ENCODE data around the gene FZR1.

FZR1 gene

GRCh38 chr19:3554254-3555083, 48.4 kb downstream of the FZR1 start:
- Histone ChIP-seq H3K79me1 (ENCODE audit: low read depth, low read length) (peaks cover 19% of the 10 kb centered on the region), H3K18ac (ENCODE audit: low read length) (no peak overlapping the region), H2AFZ (ENCODE audit: low read length) (no peak overlapping the region), H2AK5ac (ENCODE audit: low read depth, low read length) (no peak overlapping the region), H2BK5ac (ENCODE audit: low read length) (no peak overlapping the region), H4K8ac (ENCODE audit: low read depth, low read length) (no peak overlapping the region), H2BK12ac (ENCODE audit: low read length) (no peak overlapping the region), H4K91ac (ENCODE audit: low read depth, low read length, poor library complexity) (no peak overlapping the region), H2BK120ac (ENCODE audit: low read depth, low read length) (no peak overlapping the region), H3K27ac (replicated peaks; ENCODE audit: low read length) (no peak overlapping the region), H3K9ac (ENCODE audit: low read depth, low read length, poor library complexity) (no peak overlapping the region), H3K23ac (ENCODE audit: low read depth, low read length, poor library complexity) (no peak overlapping the region), H3K36me3 (replicated peaks in 1 of 2; ENCODE audit: control insufficient read depth in 2 of 2, insufficient read depth in 2 of 2, low read length in 2 of 2) (peaks cover 0 to 3% of the 10 kb centered on the region in 2 donors), H3K4me2 (ENCODE audit: insufficient read depth, low read length, poor library complexity, severe bottlenecking) (no peak overlapping the region), H3K27me3 (ENCODE audit: control insufficient read depth in 3 of 3, insufficient read depth in 3 of 3, low read depth in 1 of 3, low read length in 3 of 3) (no peaks in the 10 kb centered on the region), H3K4me3 (ENCODE audit: low read length in 2 of 2) (no peak overlapping the region), H3K4ac (ENCODE audit: low read length) (no peak overlapping the region), H3K9me3 (replicated peaks in 1 of 2; ENCODE audit: control insufficient read depth in 2 of 2, insufficient read depth in 1 of 2, low read depth in 1 of 2, low read length in 2 of 2) (no peaks in the 10 kb centered on the region), H2BK15ac (ENCODE audit: low read length) (no peak overlapping the region), H3K14ac (ENCODE audit: low read length) (no peak overlapping the region), H3K4me1 (ENCODE audit: control insufficient read depth in 2 of 2, insufficient read depth in 1 of 2, low read depth in 1 of 2, low read length in 2 of 2) (peaks cover 6 to 10% of the 10 kb centered on the region in 2 donors)
- WGBS, 2 donors (ENCODE audit: extremely low coverage in 2 of 2, insufficient read length in 2 of 2, insufficient replicate concordance in 1 of 2) = no CpG with 5 or more reads among the region's 21 CpGs
- no peak for DNase-seq (ENCODE audit: low spot score)

DNA sequence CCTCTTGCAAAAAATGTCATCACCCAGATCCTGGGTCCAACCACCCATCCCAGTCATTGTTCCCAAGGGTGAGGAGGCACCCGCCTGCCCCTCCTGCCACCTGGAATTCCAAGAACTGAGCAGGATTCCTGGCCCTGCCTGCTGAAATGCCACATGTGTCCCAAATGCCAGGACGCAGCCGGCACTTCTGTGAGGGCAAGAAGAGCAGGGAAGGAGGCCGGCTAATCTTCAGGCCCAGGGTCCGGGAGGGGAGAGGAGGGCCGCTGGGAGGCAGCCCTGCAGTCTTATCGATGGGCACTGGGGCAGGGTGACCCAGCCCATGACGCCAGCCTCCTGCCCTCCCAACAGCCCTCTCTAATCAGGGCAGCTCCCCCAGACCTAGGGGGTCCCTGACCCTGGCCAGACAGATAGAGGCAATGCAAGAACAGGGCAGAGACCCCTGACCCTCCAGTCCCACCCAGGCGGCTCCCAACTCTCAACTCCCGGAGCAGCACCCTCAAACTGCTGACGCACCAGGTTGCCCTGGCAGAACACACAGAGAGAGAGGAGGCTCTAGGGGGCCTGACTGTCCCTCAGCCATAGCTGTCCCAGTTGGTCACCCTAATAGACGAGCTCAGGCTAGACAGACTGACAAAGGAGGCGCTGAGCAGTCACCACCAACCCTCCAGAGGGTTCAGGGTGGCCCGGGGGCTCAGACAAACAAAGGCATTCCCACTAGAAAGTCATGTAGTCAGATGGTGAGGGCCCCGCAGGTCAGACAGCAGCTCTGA, 49.7 kb downstream of the FZR1 start:
- peak overlapping the region in 1 of 2 donors; percentile 99 for H3K4me3 ChIP-seq (ENCODE audit: low read length in 2 of 2)
- H4K8ac ChIP-seq (ENCODE audit: low read depth, low read length) = no peak overlapping the region
- H2BK12ac ChIP-seq (ENCODE audit: low read length) = no peak overlapping the region
- H3K9me3 ChIP-seq (replicated peaks in 1 of 2; ENCODE audit: control insufficient read depth in 2 of 2, insufficient read depth in 1 of 2, low read depth in 1 of 2, low read length in 2 of 2) = no peaks in the 10 kb centered on the region
- H2BK120ac ChIP-seq (ENCODE audit: low read depth, low read length) = no peak overlapping the region
- H3K14ac ChIP-seq (ENCODE audit: low read length) = peak overlapping the region; percentile 4
- H3K36me3 ChIP-seq (replicated peaks in 1 of 2; ENCODE audit: control insufficient read depth in 2 of 2, insufficient read depth in 2 of 2, low read length in 2 of 2) = peaks cover 0 to 3% of the 10 kb centered on the region in 2 donors
- H2BK5ac ChIP-seq (ENCODE audit: low read length) = no peak overlapping the region
- no CpG with 5 or more reads among the region's 15 CpGs for WGBS, 2 donors (ENCODE audit: extremely low coverage in 2 of 2, insufficient read length in 2 of 2, insufficient replicate concordance in 1 of 2)
- peak overlapping the region; percentile 99 for H3K23ac ChIP-seq (ENCODE audit: low read depth, low read length, poor library complexity)
- peak overlapping the region; percentile 35 for H2AK5ac ChIP-seq (ENCODE audit: low read depth, low read length)
- H3K18ac ChIP-seq (ENCODE audit: low read length) = no peak overlapping the region
- no peak overlapping the region for H3K4me2 ChIP-seq (ENCODE audit: insufficient read depth, low read length, poor library complexity, severe bottlenecking)
- peaks cover 18% of the 10 kb centered on the region for H3K79me1 ChIP-seq (ENCODE audit: low read depth, low read length)
- no peaks in the 10 kb centered on the region for H3K27me3 ChIP-seq (ENCODE audit: control insufficient read depth in 3 of 3, insufficient read depth in 3 of 3, low read depth in 1 of 3, low read length in 3 of 3)
- H4K91ac ChIP-seq (ENCODE audit: low read depth, low read length, poor library complexity) = no peak overlapping the region
- no peak for DNase-seq (ENCODE audit: low spot score)
- no peak overlapping the region for H2AFZ ChIP-seq (ENCODE audit: low read length)
- peak overlapping the region; percentile 74 for H3K9ac ChIP-seq (ENCODE audit: low read depth, low read length, poor library complexity)
- peak overlapping the region; percentile 37 for H3K4ac ChIP-seq (ENCODE audit: low read length)
- H3K27ac ChIP-seq (replicated peaks; ENCODE audit: low read length) = no peak overlapping the region
- H3K4me1 ChIP-seq (ENCODE audit: control insufficient read depth in 2 of 2, insufficient read depth in 1 of 2, low read depth in 1 of 2, low read length in 2 of 2) = peaks cover 6 to 10% of the 10 kb centered on the region in 2 donors
- H2BK15ac ChIP-seq (ENCODE audit: low read length) = peak overlapping the region; percentile 49

- Histone ChIP-seq H4K8ac (ENCODE audit: low read depth, low read length) (no peak overlapping the region), H2BK15ac (ENCODE audit: low read length) (peak overlapping the region; percentile 49), H4K91ac (ENCODE audit: low read depth, low read length, poor library complexity) (no peak overlapping the region), H3K23ac (ENCODE audit: low read depth, low read length, poor library complexity) (peak overlapping the region; percentile 99), H3K79me1 (ENCODE audit: low read depth, low read length) (peaks cover 14% of the 10 kb centered on the region), H3K4me3 (ENCODE audit: low read length in 2 of 2) (peak overlapping the region; percentile 99), H3K4me2 (ENCODE audit: insufficient read depth, low read length, poor library complexity, severe bottlenecking) (peak overlapping the region; percentile 94), H3K18ac (ENCODE audit: low read length) (peak overlapping the region; percentile 4), H3K4me1 (ENCODE audit: control insufficient read depth in 2 of 2, insufficient read depth in 1 of 2, low read depth in 1 of 2, low read length in 2 of 2) (peaks cover 6 to 10% of the 10 kb centered on the region in 2 donors), H3K9ac (ENCODE audit: low read depth, low read length, poor library complexity) (peak overlapping the region; percentile 21), H3K36me3 (replicated peaks in 1 of 2; ENCODE audit: control insufficient read depth in 2 of 2, insufficient read depth in 2 of 2, low read length in 2 of 2) (no peaks in the 10 kb centered on the region), H2BK12ac (ENCODE audit: low read length) (no peak overlapping the region), H2BK120ac (ENCODE audit: low read depth, low read length) (no peak overlapping the region), H2AFZ (ENCODE audit: low read length) (peak overlapping the region; percentile 99), H3K14ac (ENCODE audit: low read length) (peak overlapping the region; percentile 4), H3K27ac (replicated peaks; ENCODE audit: low read length) (no peak overlapping the region), H3K27me3 (ENCODE audit: control insufficient read depth in 3 of 3, insufficient read depth in 3 of 3, low read depth in 1 of 3, low read length in 3 of 3) (no peaks in the 10 kb centered on the region), H2BK5ac (ENCODE audit: low read length) (peak overlapping the region; percentile 75), H3K4ac (ENCODE audit: low read length) (peak overlapping the region; percentile 37), H3K9me3 (replicated peaks in 1 of 2; ENCODE audit: control insufficient read depth in 2 of 2, insufficient read depth in 1 of 2, low read depth in 1 of 2, low read length in 2 of 2) (no peaks in the 10 kb centered on the region), H2AK5ac (ENCODE audit: low read depth, low read length) (peak overlapping the region; percentile 86)
- DNase-seq (ENCODE audit: low spot score) = no peak
- no CpG with 5 or more reads among the region's 9 CpGs for WGBS, 2 donors (ENCODE audit: extremely low coverage in 2 of 2, insufficient read length in 2 of 2, insufficient replicate concordance in 1 of 2)
These were observed 50.4 kb downstream of the FZR1 start for GRCh38 chr19:3556423-3556977.
